Thyroid gland (tissue), 4 donors: ENCODE data around the gene TYMP. TPM values are rescaled to one million over a fixed set of nuclear protein-coding genes. Genes with fewer than 3 reads are reported as not detected.

ENCODE experiments used
- DNase-seq, 2 donors: peaks; one replicate each; pipeline ENCODE4 v3.0.0-alpha.2; 2019
- H3K27ac ChIP-seq, 3 donors: fragments of 200-600 bp; sonication (generic); 1 replicate in 2 of 3; 2 replicates in 1 of 3; pipeline ENCODE4 v1.5.1; 2016 to 2019; ENCODE audit warnings: mild to moderate bottlenecking in 1 of 3, moderate library complexity in 1 of 3
- H3K27me3 ChIP-seq: fragments of 200-600 bp; sonication (generic); one replicate; pipeline ENCODE4 v1.5.1; 2019
- H3K36me3 ChIP-seq, 2 donors: fragments of 200-600 bp; sonication (generic); one replicate each; pipeline ENCODE4 v1.5.1; 2016 to 2019
- H3K4me1 ChIP-seq, 2 donors: fragments of 200-600 bp; sonication (generic); one replicate each; pipeline ENCODE4 v1.5.1; 2017 to 2019
- H3K4me3 ChIP-seq, 3 donors: fragments of 200-600 bp; sonication (generic); replicated peaks in 1 of 3; 1 replicate in 2 of 3; 2 replicates in 1 of 3; pipeline ENCODE4 v1.5.1; 2016; ENCODE audit warnings: mild to moderate bottlenecking in 1 of 3
- H3K9me3 ChIP-seq: fragments of 200-600 bp; sonication (generic); one replicate; pipeline ENCODE4 v1.5.1; 2017
- POLR2A ChIP-seq, 2 donors: fragments of 450-650 bp; IDR thresholded peaks; one replicate each; pipeline ENCODE4 v1.6.1; 2017; ENCODE audit warnings: antibody characterized with exemption in 2 of 2, mild to moderate bottlenecking in 2 of 2, moderate library complexity in 1 of 2
- WGBS, 2 donors: methylation state at CpG; one replicate each; pipeline ENCODE4 v1.1.5; 2017; 5-methylcytosine and 5-hydroxymethylcytosine counted together
- intact Hi-C: fragments of 100-400 bp; cut with DNase I; formaldehyde crosslinking; loops from one replicate; pipeline ENCODE4 v1.15.1; 2023
- total RNA-seq, 4 donors: library from RNA; depleted of rRNA; stranded (reverse); fragments of >200 nt; gene quantifications; one replicate each; pipeline ENCODE4 v1.2.3, GENCODE V29; 2016
- TF ChIP-seq, protein P1 (sequence below), 6 experiments: fragments of 200-600 bp in 3 of 6; fragments of 450-650 bp in 3 of 6; sonication (generic) in 3 of 6; IDR thresholded peaks; one replicate each; pipeline ENCODE4 v1.5.1; 2016 to 2019; ENCODE audit warnings: antibody characterized with exemption in 6 of 6, mild to moderate bottlenecking in 2 of 6, inconsistent platforms in 1 of 6, moderate library complexity in 1 of 6

TYMP gene
- total RNA-seq, 4 donors from 2014 or later: 28.0 to 61.0 (median 33.6) TPM

DNA sequence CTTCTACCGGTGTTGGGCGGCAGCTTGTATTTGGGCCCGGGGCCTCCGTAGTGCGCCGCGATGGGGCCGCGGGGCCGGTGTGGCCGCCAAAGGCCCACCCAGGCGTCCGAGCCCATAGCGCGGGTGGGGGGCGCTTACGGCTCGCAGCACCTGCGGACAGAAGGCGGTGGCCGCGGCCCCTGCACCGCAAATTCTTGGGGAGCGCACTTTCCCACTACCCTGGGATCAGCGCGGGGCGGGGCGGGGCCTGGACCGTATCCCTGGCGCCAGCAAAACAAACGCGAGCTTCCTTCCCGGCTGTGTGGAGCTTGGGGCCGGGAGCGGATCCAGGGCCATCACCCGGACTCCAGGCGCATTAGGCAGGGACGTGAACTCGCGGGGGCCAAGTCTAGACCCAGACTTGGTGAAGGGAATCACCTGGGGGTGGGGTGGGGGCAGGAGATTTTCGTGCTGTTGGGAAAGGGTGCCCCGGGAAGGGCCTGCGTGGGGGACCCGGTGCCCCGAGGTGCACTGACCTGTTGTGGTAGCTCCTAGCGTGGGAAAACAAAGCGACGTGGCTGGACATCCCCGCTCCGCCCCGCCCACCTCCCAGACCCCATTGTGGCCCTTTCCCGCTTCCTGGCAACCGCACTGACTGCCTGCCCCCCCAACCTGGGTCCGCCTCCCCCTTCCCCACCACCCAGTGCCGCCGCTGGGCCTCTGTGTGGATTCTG, 2.3 kb upstream of the TYMP start:
- 6 to 37% methylated on average over 7 to 24 of the region's 56 CpGs for WGBS, 2 donors
- peaks cover 25 to 40% of the 10 kb centered on the region in 2 donors for H3K4me1 ChIP-seq

DNA sequence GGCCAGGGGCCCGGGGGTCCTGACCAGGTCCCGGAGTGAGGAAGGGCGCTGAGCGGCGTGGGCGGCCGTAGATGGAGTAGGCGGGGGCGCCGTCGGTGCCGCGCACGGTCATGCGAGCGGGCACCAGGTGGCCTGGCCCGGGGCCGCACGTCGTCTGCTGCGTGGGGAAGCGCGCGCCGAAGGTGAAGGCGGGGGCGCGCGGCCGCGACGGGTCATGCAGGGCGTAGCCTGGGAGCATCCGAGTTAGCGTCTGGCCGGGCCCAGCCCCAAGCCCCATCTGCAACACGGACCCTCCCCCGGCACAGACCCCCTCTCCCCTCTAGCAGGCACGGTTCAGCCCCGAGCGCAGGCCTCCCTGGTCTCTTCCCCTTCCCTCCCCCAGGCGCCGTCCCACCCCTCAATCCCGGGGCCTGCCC, 1.7 kb upstream of the TYMP start:
- no peak for TF ChIP-seq POLR2A (IDR thresholded peaks at IDR 0.05)
- peak; percentile 46 to 50 for DNase-seq
- H3K27me3 ChIP-seq: no peaks in the 10 kb centered on the region
- 5% methylated on average over 10 of the region's 44 CpGs; no CpG with 5 or more reads in 1 of the 2 donors for WGBS, 2 donors
- peak overlapping the region; percentile 81 to 99 (median 85) for H3K27ac ChIP-seq
- peaks cover 29 to 45% of the 10 kb centered on the region in 2 donors for H3K4me1 ChIP-seq
- intact Hi-C loops: no loop called here
- peak overlapping the region; percentile 33 to 81 (median 46) for H3K4me3 ChIP-seq
- no peaks in the 10 kb centered on the region for H3K36me3 ChIP-seq
- H3K9me3 ChIP-seq: no peaks in the 10 kb centered on the region

More for the DNA sequence above, 2.3 kb upstream of the TYMP start:
- Histone ChIP-seq H3K36me3 (no peaks in the 10 kb centered on the region), H3K9me3 (no peaks in the 10 kb centered on the region), H3K27me3 (no peaks in the 10 kb centered on the region), H3K27ac (peak overlapping the region; percentile 81 to 99 (median 85)), H3K4me3 (peak overlapping the region; percentile 33 to 81 (median 46))
- intact Hi-C loops: no loop called here
- peak; percentile 77 to 80 for DNase-seq
- TF ChIP-seq, protein P1, sequence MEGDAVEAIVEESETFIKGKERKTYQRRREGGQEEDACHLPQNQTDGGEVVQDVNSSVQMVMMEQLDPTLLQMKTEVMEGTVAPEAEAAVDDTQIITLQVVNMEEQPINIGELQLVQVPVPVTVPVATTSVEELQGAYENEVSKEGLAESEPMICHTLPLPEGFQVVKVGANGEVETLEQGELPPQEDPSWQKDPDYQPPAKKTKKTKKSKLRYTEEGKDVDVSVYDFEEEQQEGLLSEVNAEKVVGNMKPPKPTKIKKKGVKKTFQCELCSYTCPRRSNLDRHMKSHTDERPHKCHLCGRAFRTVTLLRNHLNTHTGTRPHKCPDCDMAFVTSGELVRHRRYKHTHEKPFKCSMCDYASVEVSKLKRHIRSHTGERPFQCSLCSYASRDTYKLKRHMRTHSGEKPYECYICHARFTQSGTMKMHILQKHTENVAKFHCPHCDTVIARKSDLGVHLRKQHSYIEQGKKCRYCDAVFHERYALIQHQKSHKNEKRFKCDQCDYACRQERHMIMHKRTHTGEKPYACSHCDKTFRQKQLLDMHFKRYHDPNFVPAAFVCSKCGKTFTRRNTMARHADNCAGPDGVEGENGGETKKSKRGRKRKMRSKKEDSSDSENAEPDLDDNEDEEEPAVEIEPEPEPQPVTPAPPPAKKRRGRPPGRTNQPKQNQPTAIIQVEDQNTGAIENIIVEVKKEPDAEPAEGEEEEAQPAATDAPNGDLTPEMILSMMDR (IDR thresholded peaks at IDR 0.05): no peak
- peak; percentile 30 to 55 for TF ChIP-seq POLR2A (IDR thresholded peaks at IDR 0.05)

DNA sequence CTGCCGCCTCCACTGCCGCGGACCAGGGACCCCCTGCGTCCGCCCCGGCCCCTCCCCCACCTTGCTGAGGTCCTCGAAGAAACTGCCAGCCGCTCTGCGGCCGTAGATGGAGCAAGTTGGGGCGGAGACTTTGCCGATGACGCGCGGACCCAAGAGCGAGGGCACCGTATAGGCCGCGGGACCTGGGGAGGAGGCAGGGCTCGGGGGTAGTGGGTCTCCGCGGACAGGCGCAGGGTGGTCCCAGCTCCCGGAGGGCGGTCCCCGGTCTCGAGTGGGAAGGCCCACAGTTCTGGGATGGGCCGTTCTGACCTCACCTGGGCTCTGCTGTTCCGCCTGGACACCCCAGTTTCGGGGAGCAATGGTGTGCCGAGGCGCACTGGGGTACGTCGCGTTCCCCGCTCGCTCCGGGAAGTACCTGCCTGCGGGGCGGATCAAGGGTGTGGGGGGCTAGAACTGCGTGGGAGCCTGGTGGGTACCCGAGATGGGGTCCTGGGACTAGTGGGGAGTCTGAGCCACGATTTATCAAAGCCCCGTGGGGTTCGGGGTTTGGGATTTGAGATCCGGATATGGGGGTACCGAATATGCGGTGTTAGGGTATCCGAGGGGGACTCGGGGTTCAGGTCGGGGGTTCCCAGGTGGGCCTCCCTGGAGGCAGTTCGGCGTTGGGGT, 1.2 kb upstream of the TYMP start:
- peak; percentile 80 to 83 for DNase-seq
- H3K4me1 ChIP-seq: peaks cover 32 to 50% of the 10 kb centered on the region in 2 donors
- H3K27ac ChIP-seq: peak overlapping the region; percentile 81 to 99 (median 85)
- intact Hi-C loops: no loop called here
- peak; percentile 54 to 71 for TF ChIP-seq POLR2A (IDR thresholded peaks at IDR 0.05)
- TF ChIP-seq, protein P1 (IDR thresholded peaks at IDR 0.05): no peak
- 5 to 8% methylated on average over 6 to 11 of the region's 53 CpGs for WGBS, 2 donors
- no peaks in the 10 kb centered on the region for H3K27me3 ChIP-seq
- no peaks in the 10 kb centered on the region for H3K9me3 ChIP-seq
- H3K4me3 ChIP-seq: peak overlapping the region; percentile 1 to 81 (median 33)
- H3K36me3 ChIP-seq: no peaks in the 10 kb centered on the region

DNA sequence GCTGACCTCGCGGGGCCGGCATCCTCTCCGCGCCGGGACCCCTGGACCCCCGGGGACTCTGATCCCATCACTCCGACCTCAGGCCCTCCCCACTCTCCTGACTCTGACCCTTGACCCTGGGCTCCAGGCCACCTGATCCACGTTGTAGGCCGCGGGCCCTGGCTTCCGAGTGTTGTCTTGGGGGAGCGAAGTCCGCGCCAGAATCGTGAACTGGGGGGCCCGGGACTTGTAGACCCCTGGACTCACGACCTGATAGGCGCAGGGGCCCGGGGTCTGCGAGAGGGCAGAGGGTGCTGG, 716 bp upstream of the TYMP start:
- Histone ChIP-seq H3K4me1 (peaks cover 32 to 50% of the 10 kb centered on the region in 2 donors), H3K36me3 (no peaks in the 10 kb centered on the region), H3K27ac (peak overlapping the region; percentile 81 to 99 (median 85)), H3K27me3 (no peaks in the 10 kb centered on the region), H3K4me3 (peak overlapping the region; percentile 1 to 81 (median 2)), H3K9me3 (no peaks in the 10 kb centered on the region)
- WGBS, 2 donors: 3% methylated on average over 5 of the region's 21 CpGs; no CpG with 5 or more reads in 1 of the 2 donors
- TF ChIP-seq POLR2A (IDR thresholded peaks at IDR 0.05): no peak
- TF ChIP-seq, protein P1 (IDR thresholded peaks at IDR 0.05): no peak
- no peak for DNase-seq
- intact Hi-C loops: no loop called here

DNA sequence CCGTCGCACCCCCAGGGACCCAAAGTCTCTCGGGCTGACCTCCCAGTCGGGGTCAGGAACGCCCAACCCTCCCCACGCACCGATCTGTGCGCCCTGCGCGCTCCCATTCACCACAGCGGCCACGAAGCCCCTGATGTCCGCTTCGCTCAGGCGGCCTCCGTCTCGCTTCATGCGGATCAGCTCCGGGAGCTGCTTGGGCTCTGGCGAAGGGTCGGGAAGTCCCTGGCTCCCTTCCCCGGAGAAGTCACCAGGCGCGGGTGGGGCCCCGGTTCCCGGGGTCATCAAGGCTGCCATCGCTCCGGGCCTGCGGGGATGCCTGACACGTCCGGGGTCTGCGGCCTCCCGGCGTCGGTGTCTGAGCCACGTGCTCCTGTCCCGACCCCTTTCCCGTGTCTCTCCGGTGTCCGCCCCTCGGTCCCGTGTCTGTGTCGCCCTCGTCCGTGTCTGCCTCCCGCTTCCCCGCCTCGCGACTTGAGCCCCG, 356 bp downstream of the TYMP start:
- Histone ChIP-seq H3K4me1 (peaks cover 38 to 49% of the 10 kb centered on the region in 2 donors), H3K27me3 (no peaks in the 10 kb centered on the region), H3K9me3 (no peaks in the 10 kb centered on the region), H3K27ac (peak overlapping the region; percentile 81 to 99 (median 85)), H3K36me3 (no peaks in the 10 kb centered on the region), H3K4me3 (peak overlapping the region in 2 of 3 donors; percentile 28 to 81)
- no peak for TF ChIP-seq POLR2A (IDR thresholded peaks at IDR 0.05)
- TF ChIP-seq, protein P1 (IDR thresholded peaks at IDR 0.05): no peak
- intact Hi-C loops: no loop called here
- 44% methylated on average over 14 of the region's 50 CpGs; no CpG with 5 or more reads in 1 of the 2 donors for WGBS, 2 donors
- DNase-seq: peak; percentile 38 to 50
